ENCODE results near the gene SYNC. TPM values are rescaled to one million over a fixed set of nuclear protein-coding genes. Genes with fewer than 3 reads are reported as not detected.
"Not testable (repeated sequence)": the region's sequence is repeated elsewhere in the genome, so short reads cannot be mapped to it uniquely, and the experiment has no call there.

Gene SYNC
- total RNA-seq, 2 experiments from 2014 or later = 0.09 TPM; not detected in 1

- Histone ChIP-seq H2AFZ (ENCODE audit: low read length) (no peak overlapping the region), H3K4me2 (ENCODE audit: low read length) (no peak overlapping the region), H3K9me2 (ENCODE audit: insufficient read depth, low read length) (no peaks in the 10 kb centered on the region), H3K9me3 (ENCODE audit: low read length) (no peaks in the 10 kb centered on the region), H3K4me3 (ENCODE audit: low read depth, low read length, poor library complexity, severe bottlenecking) (no peak overlapping the region), H3K4me1 (ENCODE audit: insufficient read depth, low read length, poor library complexity, severe bottlenecking) (peaks cover 17% of the 10 kb centered on the region), H3K27ac (ENCODE audit: low read depth, low read length, poor library complexity, severe bottlenecking) (no peak overlapping the region), H3K79me2 (ENCODE audit: insufficient read depth, low read depth, low read length) (peaks cover 95% of the 10 kb centered on the region), H4K20me1 (ENCODE audit: insufficient read depth, low read length) (no peaks in the 10 kb centered on the region), H3K36me3 (ENCODE audit: insufficient read depth, low read length) (peaks cover 82% of the 10 kb centered on the region)
- intact Hi-C loops (cut with micrococcal nuclease; ENCODE audit: unreplicated experiment) = no loop called here
- CTCF ChIA-PET (ENCODE audit: unreplicated experiment) = no interaction called here
- BruUV-seq (replicated peaks) = no TSS peak
- no peak for DNase-seq (ENCODE audit: low spot score)
- POLR2A ChIA-PET = interaction anchor here (0.6 to 1.3 kb wide), 3 partner anchors 9 to 75 kb away, joined by 3 read pairs; no protein-coding TSS in a partner anchor
- no peak for TF ChIP-seq EZH2phosphoT487 (IDR thresholded peaks at IDR 0.05; ENCODE audit: borderline replicate concordance, low read depth, low read length)
- TF ChIP-seq CTCF (conservative IDR thresholded peaks at IDR 0.05; ENCODE audit: low read length) = no peak
Observed at GRCh38 chr1:32635508-32636277, 66.9 kb downstream of the SYNC start.

- H3K36me3 ChIP-seq (ENCODE audit: insufficient read depth, low read length) = peaks cover 82% of the 10 kb centered on the region
- no peaks in the 10 kb centered on the region for H4K20me1 ChIP-seq (ENCODE audit: insufficient read depth, low read length)
- H3K9me3 ChIP-seq (ENCODE audit: low read length) = no peaks in the 10 kb centered on the region
- peaks cover 42% of the 10 kb centered on the region for H3K4me1 ChIP-seq (ENCODE audit: insufficient read depth, low read length, poor library complexity, severe bottlenecking)
- peaks cover 80% of the 10 kb centered on the region for H3K79me2 ChIP-seq (ENCODE audit: insufficient read depth, low read depth, low read length)
- TF ChIP-seq EZH2phosphoT487 (IDR thresholded peaks at IDR 0.05; ENCODE audit: borderline replicate concordance, low read depth, low read length) (no peak), CTCF (conservative IDR thresholded peaks at IDR 0.05; ENCODE audit: low read length) (no peak)
- ChIA-PET POLR2A (interaction anchor here (0.7 to 1.3 kb wide), 3 partner anchors 13 to 18 kb away, joined by 4 read pairs; partner anchors contain the start of gene RBBP4), CTCF (ENCODE audit: unreplicated experiment) (no interaction called here)
- H3K27ac ChIP-seq (ENCODE audit: low read depth, low read length, poor library complexity, severe bottlenecking) = no peak overlapping the region
- no TSS peak for BruUV-seq (replicated peaks)
- intact Hi-C loops (cut with micrococcal nuclease; ENCODE audit: unreplicated experiment) = no loop called here
- H3K4me2 ChIP-seq (ENCODE audit: low read length) = no peak overlapping the region
- no peak overlapping the region for H2AFZ ChIP-seq (ENCODE audit: low read length)
- H3K9me2 ChIP-seq (ENCODE audit: insufficient read depth, low read length) = no peaks in the 10 kb centered on the region
- H3K4me3 ChIP-seq (ENCODE audit: low read depth, low read length, poor library complexity, severe bottlenecking) = no peak overlapping the region
- DNase-seq (ENCODE audit: low spot score) = no peak
Observed at GRCh38 chr1:32632829-32633228, 69.7 kb downstream of the SYNC start.

GRCh38 chr1:32630173-32630572 lies 72.4 kb downstream of the SYNC start:
- POLR2A ChIA-PET = interaction anchor here (0.6 to 2.3 kb wide), 5 partner anchors 11 to 375 kb away, joined by 3 to 7 read pairs (median 4); partner anchors contain the start of gene RBBP4
- not testable (repeated sequence) for BruUV-seq (replicated peaks)

More at GRCh38 chr1:32630173-32630572, 72.4 kb downstream of the SYNC start:
- intact Hi-C loops (cut with micrococcal nuclease; ENCODE audit: unreplicated experiment); H3K4me2 ChIP-seq (ENCODE audit: low read length); H3K27ac ChIP-seq (ENCODE audit: low read depth, low read length, poor library complexity, severe bottlenecking); H3K9me2 ChIP-seq (ENCODE audit: insufficient read depth, low read length); H2AFZ ChIP-seq (ENCODE audit: low read length); CTCF ChIA-PET (ENCODE audit: unreplicated experiment); H3K4me3 ChIP-seq (ENCODE audit: low read depth, low read length, poor library complexity, severe bottlenecking); H4K20me1 ChIP-seq (ENCODE audit: insufficient read depth, low read length); DNase-seq (ENCODE audit: low spot score); H3K9me3 ChIP-seq (ENCODE audit: low read length): not testable (repeated sequence)
- peaks cover 61% of the 10 kb centered on the region; the same call in 1 of the 2 replicates for H3K79me2 ChIP-seq (ENCODE audit: insufficient read depth, low read depth, low read length)
- peaks cover 55% of the 10 kb centered on the region for H3K4me1 ChIP-seq (ENCODE audit: insufficient read depth, low read length, poor library complexity, severe bottlenecking)
- peaks cover 79% of the 10 kb centered on the region for H3K36me3 ChIP-seq (ENCODE audit: insufficient read depth, low read length)

Small RNA genes lying within 50 kb of the gene (small RNA-seq; reads per million reads assigned to genes)
- gene RF00019 = not detected

Other genes starting within 250 kb of the SYNC start
- gene ZBTB8B, start 237.7 kb downstream of the SYNC start, total RNA-seq (2014; rRNA removed; shearing (Covaris generic)) = 0.03 TPM in 1 of 2 replicates, not detected in the other
- not detected in 2 replicates for gene ZBTB8B, start 237.7 kb downstream of the SYNC start, total RNA-seq (2022)
- gene ZBTB8A, start 163.3 kb downstream of the SYNC start, total RNA-seq (2014; rRNA removed; shearing (Covaris generic)) = 0.54 and 1.5 TPM in 2 replicates
- 0.24 and 0.29 TPM in 2 replicates for gene ZBTB8A, start 163.3 kb downstream of the SYNC start, total RNA-seq (2022)
- 57.5 and 61.1 TPM in 2 replicates for gene ZBTB8OS, start 52.2 kb downstream of the SYNC start, total RNA-seq (2014; rRNA removed; shearing (Covaris generic))
- gene ZBTB8OS, start 52.2 kb downstream of the SYNC start, total RNA-seq (2022) = 110 and 119 TPM in 2 replicates
- gene RBBP4, start 51.6 kb downstream of the SYNC start, total RNA-seq (2014; rRNA removed; shearing (Covaris generic)) = 353 and 393 TPM in 2 replicates
- gene RBBP4, start 51.6 kb downstream of the SYNC start, total RNA-seq (2022) = 597 and 621 TPM in 2 replicates
- gene YARS1, start 114.6 kb upstream of the SYNC start, total RNA-seq (2014; rRNA removed; shearing (Covaris generic)) = 276 and 282 TPM in 2 replicates
- 321 and 352 TPM in 2 replicates for gene YARS1, start 114.6 kb upstream of the SYNC start, total RNA-seq (2022)
- 72.1 and 91.8 TPM in 2 replicates for gene S100PBP, start 114.9 kb upstream of the SYNC start, total RNA-seq (2014; rRNA removed; shearing (Covaris generic))
- gene S100PBP, start 114.9 kb upstream of the SYNC start, total RNA-seq (2022) = 135 and 136 TPM in 2 replicates
- gene FNDC5, start 168.1 kb upstream of the SYNC start, total RNA-seq (2014; rRNA removed; shearing (Covaris generic)) = not detected in 2 replicates
- not detected in 2 replicates for gene FNDC5, start 168.1 kb upstream of the SYNC start, total RNA-seq (2022)
- gene HPCA, start 183.7 kb upstream of the SYNC start, total RNA-seq (2014; rRNA removed; shearing (Covaris generic)) = 3.3 and 4.2 TPM in 2 replicates
- 0.36 and 1.2 TPM in 2 replicates for gene HPCA, start 183.7 kb upstream of the SYNC start, total RNA-seq (2022)
- 2.2 and 3.1 TPM in 2 replicates for gene TMEM54, start 198.6 kb upstream of the SYNC start, total RNA-seq (2014; rRNA removed; shearing (Covaris generic))
- 0.93 and 1.7 TPM in 2 replicates for gene TMEM54, start 198.6 kb upstream of the SYNC start, total RNA-seq (2022)